ENCODE measurements around the gene LTBP1. TPM values are rescaled to one million over a fixed set of nuclear protein-coding genes. Genes with fewer than 3 reads are reported as not detected.
"Not testable (repeated sequence)": the region's sequence is repeated elsewhere in the genome, so short reads cannot be mapped to it uniquely, and the experiment has no call there.

The LTBP1 gene
- total RNA-seq, result under 1 TPM; 0.39 to 0.41 TPM

- DNase-seq (ENCODE audit: low spot score in 2 of 2), result peak in 1 of 2 donors; percentile 67
- Mint-ChIP-seq H3K36me3 (peaks cover 0 to 9% of the 10 kb centered on the region in 2 donors), H3K27ac (no peak within 1 kb of the TSS), H3K9me3 (no peaks in the 10 kb centered on the region)
- ATAC-seq, result peak; percentile 76 to 88
Measured at GRCh38 chr2:32946314-32947075, at the start of gene LTBP1. Gene LTBP1 (plus strand): TSS chr2:32946953. CDS start chr2:32947325, 372 bp downstream.

GRCh38 chr2:32900246-32900973 is 46.3 kb upstream of the LTBP1 start:
- ATAC-seq (no peak), DNase-seq (ENCODE audit: low spot score in 2 of 2) (no peak)
- Mint-ChIP-seq H3K36me3 (no peaks in the 10 kb centered on the region), H3K27ac (no peak overlapping the region), H3K9me3 (peaks cover 0 to 5% of the 10 kb centered on the region in 2 donors)

- ATAC-seq, result no peak
- no peak overlapping the region for H3K27ac Mint-ChIP-seq
- peaks cover 0 to 5% of the 10 kb centered on the region in 2 donors for H3K9me3 Mint-ChIP-seq
- H3K36me3 Mint-ChIP-seq, result no peaks in the 10 kb centered on the region
- DNase-seq (ENCODE audit: low spot score in 2 of 2), result no peak
Measured at GRCh38 chr2:32901313-32901712, 45.4 kb upstream of the LTBP1 start.

GRCh38 chr2:32902174-32902573 is 44.6 kb upstream of the LTBP1 start:
- no peak for ATAC-seq
- peaks cover 0 to 3% of the 10 kb centered on the region in 2 donors for H3K9me3 Mint-ChIP-seq
- DNase-seq (ENCODE audit: low spot score in 2 of 2), result no peak
- no peak overlapping the region for H3K27ac Mint-ChIP-seq
- H3K36me3 Mint-ChIP-seq, result no peaks in the 10 kb centered on the region

GRCh38 chr2:32902986-32903385 is 43.8 kb upstream of the LTBP1 start:
- H3K27ac Mint-ChIP-seq, result no peak overlapping the region
- H3K9me3 Mint-ChIP-seq, result no peaks in the 10 kb centered on the region
- no peaks in the 10 kb centered on the region for H3K36me3 Mint-ChIP-seq
- ATAC-seq (no peak), DNase-seq (ENCODE audit: low spot score in 2 of 2) (no peak)

- Mint-ChIP-seq H3K36me3 (no peaks in the 10 kb centered on the region), H3K27ac (no peak overlapping the region), H3K9me3 (no peaks in the 10 kb centered on the region)
- DNase-seq (ENCODE audit: low spot score in 2 of 2), result no peak
- no peak for ATAC-seq
Measured at GRCh38 chr2:32904074-32904473, 42.7 kb upstream of the LTBP1 start.

GRCh38 chr2:32904751-32905150 is 42.0 kb upstream of the LTBP1 start:
- ATAC-seq, result no peak
- no peak overlapping the region for H3K27ac Mint-ChIP-seq
- DNase-seq (ENCODE audit: low spot score in 2 of 2), result no peak
- no peaks in the 10 kb centered on the region for H3K9me3 Mint-ChIP-seq
- no peaks in the 10 kb centered on the region for H3K36me3 Mint-ChIP-seq

- DNase-seq (ENCODE audit: low spot score in 2 of 2), result no peak
- no peak overlapping the region for H3K27ac Mint-ChIP-seq
- no peaks in the 10 kb centered on the region for H3K36me3 Mint-ChIP-seq
- no peak for ATAC-seq
- no peaks in the 10 kb centered on the region for H3K9me3 Mint-ChIP-seq
Measured at GRCh38 chr2:32905270-32905669, 41.5 kb upstream of the LTBP1 start.

GRCh38 chr2:32910883-32911598 is 35.7 kb upstream of the LTBP1 start:
- Mint-ChIP-seq H3K27ac (no peak overlapping the region), H3K36me3 (no peaks in the 10 kb centered on the region), H3K9me3 (no peaks in the 10 kb centered on the region)
- ATAC-seq (no peak), DNase-seq (ENCODE audit: low spot score in 2 of 2) (no peak)

GRCh38 chr2:32915694-32916093 is 31.1 kb upstream of the LTBP1 start:
- H3K36me3 Mint-ChIP-seq, result no peaks in the 10 kb centered on the region
- H3K9me3 Mint-ChIP-seq, result peaks cover 0 to 4% of the 10 kb centered on the region in 2 donors
- peak overlapping the region in 1 of 2 donors; percentile 30 for H3K27ac Mint-ChIP-seq
- no peak for ATAC-seq
- no peak for DNase-seq (ENCODE audit: low spot score in 2 of 2)

GRCh38 chr2:32918774-32919173 is 28.0 kb upstream of the LTBP1 start:
- DNase-seq (ENCODE audit: low spot score in 2 of 2) (no peak), ATAC-seq (no peak)
- H3K27ac Mint-ChIP-seq, result no peak overlapping the region
- no peaks in the 10 kb centered on the region for H3K36me3 Mint-ChIP-seq
- peaks cover 0 to 4% of the 10 kb centered on the region in 2 donors for H3K9me3 Mint-ChIP-seq

- H3K9me3 Mint-ChIP-seq; H3K27ac Mint-ChIP-seq; DNase-seq (ENCODE audit: low spot score in 2 of 2); H3K36me3 Mint-ChIP-seq; ATAC-seq: not testable (repeated sequence)
Measured at GRCh38 chr2:32919901-32920300, 26.9 kb upstream of the LTBP1 start.

- not testable (repeated sequence) for H3K36me3 Mint-ChIP-seq; DNase-seq (ENCODE audit: low spot score in 2 of 2); H3K27ac Mint-ChIP-seq; ATAC-seq; H3K9me3 Mint-ChIP-seq
Measured at GRCh38 chr2:32921486-32921885, 25.3 kb upstream of the LTBP1 start.

GRCh38 chr2:32922501-32922900 is 24.3 kb upstream of the LTBP1 start:
- Mint-ChIP-seq H3K36me3 (no peaks in the 10 kb centered on the region), H3K9me3 (peaks cover 0 to 4% of the 10 kb centered on the region in 2 donors)
- ATAC-seq, result no peak

GRCh38 chr2:32923109-32923508 is 23.6 kb upstream of the LTBP1 start:
- Mint-ChIP-seq H3K27ac (no peak overlapping the region), H3K9me3 (peaks cover 0 to 4% of the 10 kb centered on the region in 2 donors), H3K36me3 (no peaks in the 10 kb centered on the region)
- no peak for ATAC-seq
- no peak for DNase-seq (ENCODE audit: low spot score in 2 of 2)

More at GRCh38 chr2:32922501-32922900, 24.3 kb upstream of the LTBP1 start:
- DNase-seq (ENCODE audit: low spot score in 2 of 2), result no peak
- H3K27ac Mint-ChIP-seq, result no peak overlapping the region

- H3K36me3 Mint-ChIP-seq, result no peaks in the 10 kb centered on the region
- DNase-seq (ENCODE audit: low spot score in 2 of 2) (no peak), ATAC-seq (no peak)
- no peak overlapping the region for H3K27ac Mint-ChIP-seq
- no peaks in the 10 kb centered on the region for H3K9me3 Mint-ChIP-seq
Measured at GRCh38 chr2:32925283-32925815, 21.4 kb upstream of the LTBP1 start.

Data from activated naive CD4-positive, alpha-beta T cell treated with anti-CD3 and anti-CD28 coated beads, Interleukin-2, amount 50 U/mL, for 72 hours (primary cell).